ES-I3 (cell line): ENCODE measurements around the gene SYS1.

Source experiments
- H3K36me3 ChIP-seq: 2 replicates; pipeline ENCODE4 v1.6.1; 2013; ENCODE audit warnings: mild to moderate bottlenecking, low read length, control low read depth, moderate library complexity; ENCODE audit not compliant: insufficient read depth
- H3K4me1 ChIP-seq: 2 replicates; pipeline ENCODE4 v1.6.1; 2013; ENCODE audit warnings: mild to moderate bottlenecking, control low read depth, low read length; ENCODE audit not compliant: insufficient read depth
- H3K9ac ChIP-seq: 2 replicates; pipeline ENCODE4 v1.6.1; 2013; ENCODE audit warnings: low read depth, mild to moderate bottlenecking, low read length, moderate library complexity
- H3K9me3 ChIP-seq: 2 replicates; pipeline ENCODE4 v1.6.1; 2013; ENCODE audit warnings: mild to moderate bottlenecking, low read length, moderate library complexity; ENCODE audit not compliant: control insufficient read depth, insufficient read depth

Gene SYS1

GRCh38 chr20:45330476-45330875, 32.5 kb upstream of the SYS1 start:
- H3K4me1 ChIP-seq, result no peaks in the 10 kb centered on the region
- H3K9me3 ChIP-seq, result no peaks in the 10 kb centered on the region
- H3K9ac ChIP-seq, result no peak overlapping the region
- peaks cover 21% of the 10 kb centered on the region for H3K36me3 ChIP-seq

- H3K4me1 ChIP-seq, result peaks cover 45% of the 10 kb centered on the region
- peaks cover 7% of the 10 kb centered on the region; the same call in 1 of the 2 replicates for H3K36me3 ChIP-seq
- no peaks in the 10 kb centered on the region for H3K9me3 ChIP-seq
- no peak overlapping the region for H3K9ac ChIP-seq
These were observed 26.2 kb upstream of the SYS1 start for GRCh38 chr20:45336530-45337366.

- H3K4me1 ChIP-seq, result peaks cover 49% of the 10 kb centered on the region
- no peaks in the 10 kb centered on the region for H3K9me3 ChIP-seq
- H3K9ac ChIP-seq, result no peak overlapping the region
- peaks cover 4% of the 10 kb centered on the region; the same call in 1 of the 2 replicates for H3K36me3 ChIP-seq
These were observed 25.4 kb upstream of the SYS1 start for GRCh38 chr20:45337367-45338120.

GRCh38 chr20:45338121-45339030, 24.6 kb upstream of the SYS1 start:
- Histone ChIP-seq H3K9ac (no peak overlapping the region), H3K4me1 (peaks cover 57% of the 10 kb centered on the region), H3K36me3 (no peaks in the 10 kb centered on the region; the same call in 1 of the 2 replicates), H3K9me3 (no peaks in the 10 kb centered on the region)

- H3K36me3 ChIP-seq, result no peaks in the 10 kb centered on the region; the same call in 1 of the 2 replicates
- H3K9me3 ChIP-seq, result no peaks in the 10 kb centered on the region
- H3K4me1 ChIP-seq, result peaks cover 64% of the 10 kb centered on the region
- H3K9ac ChIP-seq, result no peak overlapping the region
These were observed 23.9 kb upstream of the SYS1 start for GRCh38 chr20:45339084-45339483.

GRCh38 chr20:45339799-45340198, 23.2 kb upstream of the SYS1 start:
- Histone ChIP-seq H3K36me3 (no peaks in the 10 kb centered on the region; the same call in 1 of the 2 replicates), H3K9ac (no peak overlapping the region), H3K9me3 (no peaks in the 10 kb centered on the region), H3K4me1 (peaks cover 71% of the 10 kb centered on the region)

GRCh38 chr20:45340236-45340847, 22.6 kb upstream of the SYS1 start:
- Histone ChIP-seq H3K4me1 (peaks cover 77% of the 10 kb centered on the region), H3K9ac (no peak overlapping the region), H3K9me3 (no peaks in the 10 kb centered on the region), H3K36me3 (no peaks in the 10 kb centered on the region; the same call in 1 of the 2 replicates)

GRCh38 chr20:45340951-45341350, 22.0 kb upstream of the SYS1 start:
- Histone ChIP-seq H3K4me1 (peaks cover 83% of the 10 kb centered on the region), H3K9ac (no peak overlapping the region), H3K9me3 (no peaks in the 10 kb centered on the region), H3K36me3 (no peaks in the 10 kb centered on the region; the same call in 1 of the 2 replicates)

GRCh38 chr20:45341579-45341938, 21.4 kb upstream of the SYS1 start:
- Histone ChIP-seq H3K9me3 (no peaks in the 10 kb centered on the region), H3K36me3 (no peaks in the 10 kb centered on the region; the same call in 1 of the 2 replicates), H3K9ac (peak overlapping the region; percentile 34), H3K4me1 (peaks cover 89% of the 10 kb centered on the region)

GRCh38 chr20:45341939-45342854, 20.8 kb upstream of the SYS1 start:
- Histone ChIP-seq H3K4me1 (peaks cover 87% of the 10 kb centered on the region), H3K36me3 (no peaks in the 10 kb centered on the region; the same call in 1 of the 2 replicates), H3K9me3 (no peaks in the 10 kb centered on the region), H3K9ac (peak overlapping the region; percentile 34)

GRCh38 chr20:45342855-45343531, 20.0 kb upstream of the SYS1 start:
- peak overlapping the region; percentile 10 for H3K9ac ChIP-seq
- peaks cover 80% of the 10 kb centered on the region for H3K4me1 ChIP-seq
- H3K36me3 ChIP-seq, result no peaks in the 10 kb centered on the region; the same call in 1 of the 2 replicates
- H3K9me3 ChIP-seq, result no peaks in the 10 kb centered on the region

- H3K9ac ChIP-seq, result peak overlapping the region; percentile 10
- H3K36me3 ChIP-seq, result no peaks in the 10 kb centered on the region; the same call in 1 of the 2 replicates
- peaks cover 75% of the 10 kb centered on the region for H3K4me1 ChIP-seq
- no peaks in the 10 kb centered on the region for H3K9me3 ChIP-seq
These were observed 19.3 kb upstream of the SYS1 start for GRCh38 chr20:45343532-45344167.
